Skin of body (tissue), 2 donors: ENCODE results near the gene SLC35A5. TPM values are rescaled to one million over a fixed set of nuclear protein-coding genes. Genes with fewer than 3 reads are reported as not detected.
"Not testable (repeated sequence)": the region's sequence is repeated elsewhere in the genome, so short reads cannot be mapped to it uniquely, and the experiment has no call there.

Experiments
- DNase-seq: peaks from one replicate; lab custom pipeline; 2025; lab: John Stamatoyannopoulos, UW
- total RNA-seq: library from RNA; depleted of rRNA; stranded (reverse); fragments of >200 nt; gene quantifications from one replicate; pipeline ENCODE4 v1.2.3, GENCODE V29; 2014

SLC35A5 gene, protein sequence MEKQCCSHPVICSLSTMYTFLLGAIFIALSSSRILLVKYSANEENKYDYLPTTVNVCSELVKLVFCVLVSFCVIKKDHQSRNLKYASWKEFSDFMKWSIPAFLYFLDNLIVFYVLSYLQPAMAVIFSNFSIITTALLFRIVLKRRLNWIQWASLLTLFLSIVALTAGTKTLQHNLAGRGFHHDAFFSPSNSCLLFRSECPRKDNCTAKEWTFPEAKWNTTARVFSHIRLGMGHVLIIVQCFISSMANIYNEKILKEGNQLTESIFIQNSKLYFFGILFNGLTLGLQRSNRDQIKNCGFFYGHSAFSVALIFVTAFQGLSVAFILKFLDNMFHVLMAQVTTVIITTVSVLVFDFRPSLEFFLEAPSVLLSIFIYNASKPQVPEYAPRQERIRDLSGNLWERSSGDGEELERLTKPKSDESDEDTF
- 22.6 TPM for total RNA-seq

GRCh38 chr3:112561734-112562529 is at the start of gene SLC35A5, which contains the start of gene ATG3:
Gene SLC35A5, plus strand, starts transcription at chr3:112562045. Its CDS starts 1,359 bp downstream, at chr3:112563404.
Gene ATG3, minus strand, starts transcription at chr3:112561962. Its CDS starts 434 bp downstream, at chr3:112561528.
- peak; percentile 100 for DNase-seq

- DNase-seq: no peak
Observed at GRCh38 chr3:112512320-112512719, 49.5 kb upstream of the SLC35A5 start.

- no peak for DNase-seq
Observed at GRCh38 chr3:112514527-112515128, 47.2 kb upstream of the SLC35A5 start.

- not testable (repeated sequence) for DNase-seq
Observed at GRCh38 chr3:112518970-112519369, 42.9 kb upstream of the SLC35A5 start.

DNA sequence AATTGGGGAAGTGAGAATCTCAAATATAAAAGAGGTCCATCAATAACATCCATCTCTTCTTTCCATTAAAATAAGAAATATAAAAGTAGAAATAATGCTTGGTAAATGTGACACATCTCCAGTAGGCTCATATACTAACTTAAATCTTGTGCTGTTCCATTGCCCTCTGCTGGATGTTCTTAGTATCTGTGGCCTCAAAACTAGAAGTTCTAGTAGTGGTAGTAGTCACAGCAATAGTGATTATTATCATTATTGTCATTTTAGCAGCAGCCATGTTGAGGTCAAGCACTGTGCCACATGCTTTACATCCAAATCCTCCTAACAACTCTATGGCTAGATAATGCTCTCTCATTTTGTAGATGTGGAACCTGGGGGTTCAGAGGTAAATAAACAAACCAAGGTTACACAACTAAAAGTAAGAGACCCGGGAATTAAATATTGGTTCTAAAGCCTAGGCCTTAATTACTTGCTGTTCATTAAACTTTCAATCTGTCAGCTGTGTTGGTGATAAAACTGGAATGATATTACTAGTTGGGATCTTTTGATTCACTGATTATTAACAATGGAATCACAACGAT is 42.3 kb upstream of the SLC35A5 start:
- DNase-seq: peak; percentile 52

GRCh38 chr3:112524127-112524526 is 37.7 kb upstream of the SLC35A5 start:
- DNase-seq: not testable (repeated sequence)

DNA sequence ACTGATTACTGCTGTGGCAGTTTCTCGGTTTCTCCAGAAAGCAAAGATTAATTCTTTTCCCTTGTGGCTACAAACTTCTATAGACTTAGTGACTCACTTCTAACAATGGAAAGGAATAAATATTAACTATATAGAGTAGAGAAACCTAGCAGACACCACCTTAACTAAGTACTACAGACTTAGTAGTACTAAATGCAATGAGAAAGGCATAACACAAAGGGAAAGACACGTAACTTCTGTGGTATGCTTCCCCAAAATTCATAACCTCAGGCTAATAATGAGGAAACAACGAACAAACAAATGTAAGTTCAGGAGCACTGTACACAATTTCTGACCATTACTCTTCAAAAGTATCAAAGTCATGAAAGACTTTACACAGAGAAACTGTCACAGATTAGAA is 31.3 kb upstream of the SLC35A5 start:
- DNase-seq: no peak

GRCh38 chr3:112531358-112531781 is 30.5 kb upstream of the SLC35A5 start:
- no peak for DNase-seq

GRCh38 chr3:112539825-112540650 is 21.8 kb upstream of the SLC35A5 start:
- no peak for DNase-seq

GRCh38 chr3:112546216-112546759 is 15.6 kb upstream of the SLC35A5 start:
- DNase-seq: no peak

GRCh38 chr3:112550859-112551258 is 11.0 kb upstream of the SLC35A5 start:
- DNase-seq: no peak

- DNase-seq: no peak
Observed at GRCh38 chr3:112555535-112556170, 6.2 kb upstream of the SLC35A5 start.

DNA sequence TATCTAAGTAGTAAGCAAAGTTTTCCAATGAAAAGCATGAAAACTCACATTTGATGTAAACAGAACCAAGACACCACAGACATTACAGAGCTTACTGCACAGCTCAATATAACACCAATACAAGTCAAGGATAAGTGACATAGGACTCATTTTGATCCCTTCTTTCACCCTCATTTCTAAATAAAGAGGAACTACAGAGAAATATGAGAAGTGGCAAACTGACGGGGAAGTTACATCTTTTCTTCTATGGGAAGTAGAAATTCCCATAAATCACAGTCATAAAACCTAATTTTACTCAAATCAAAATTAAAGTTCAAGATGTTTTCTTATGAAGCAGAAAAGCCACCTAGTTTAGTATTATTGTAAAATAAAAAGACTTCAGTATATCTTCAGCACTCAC is 3.9 kb upstream of the SLC35A5 start:
- no peak for DNase-seq

GRCh38 chr3:112560307-112560706 is 1.5 kb upstream of the SLC35A5 start:
- no peak for DNase-seq

GRCh38 chr3:112560721-112561483 is 943 bp upstream of the SLC35A5 start:
- DNase-seq: peak; percentile 75

- no peak for DNase-seq
Observed at GRCh38 chr3:112561484-112561733, 436 bp upstream of the SLC35A5 start.

- DNase-seq: not testable (repeated sequence)
Observed at GRCh38 chr3:112564247-112564939, 2.5 kb downstream of the SLC35A5 start.

GRCh38 chr3:112564940-112565305 is 3.1 kb downstream of the SLC35A5 start:
- DNase-seq: no peak

DNA sequence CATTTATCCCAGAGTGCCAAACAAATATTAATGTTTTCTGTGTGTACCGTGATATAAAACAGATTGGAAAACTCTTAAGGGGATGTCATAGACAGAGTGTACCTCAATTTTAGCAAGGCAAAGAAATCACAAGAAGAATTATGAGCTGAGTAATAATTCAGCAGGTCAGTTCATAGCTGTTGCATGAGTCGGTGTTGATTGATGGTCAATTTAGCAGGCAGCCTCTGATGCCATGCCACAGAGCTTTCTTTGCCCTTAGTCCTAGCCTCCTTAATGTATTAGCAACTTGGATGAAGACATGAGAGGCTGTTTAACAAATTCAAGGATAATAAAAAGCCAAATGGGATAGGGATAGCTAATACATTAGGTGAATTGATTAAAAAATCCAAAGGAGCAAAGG is 6.8 kb downstream of the SLC35A5 start:
- no peak for DNase-seq
